Measurements from ENCODE around the gene DLX1. TPM values are rescaled to one million over a fixed set of nuclear protein-coding genes. Genes with fewer than 3 reads are reported as not detected.
A peak's percentile ranks its signal among the peaks of the same experiment; 100 is the strongest.

DLX1 gene
- total and polyA plus RNA-seq, 8 donors = 0.25 to 1.1 TPM; not detected in 6

DNA sequence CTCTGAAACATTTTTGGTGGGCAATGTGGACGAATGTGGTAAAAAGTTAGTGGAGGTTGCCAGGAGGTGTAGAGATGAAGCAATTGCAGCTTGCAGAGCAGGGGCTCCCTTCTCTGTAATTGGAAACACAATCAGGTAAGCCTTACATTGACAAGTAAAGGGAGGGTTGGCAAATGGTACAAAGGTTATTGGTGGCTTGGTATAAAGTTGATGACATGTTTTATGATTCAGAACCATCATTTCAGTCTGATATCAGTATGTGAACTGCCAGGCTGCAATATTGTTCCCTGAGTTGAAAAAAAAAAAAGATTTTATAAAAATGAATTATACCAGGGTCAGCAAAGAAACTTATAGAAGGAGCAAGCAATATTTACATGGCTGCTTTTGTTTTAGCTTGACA lies 14.4 kb upstream of the DLX1 start:
- 83 to 93% (median 91%) methylated on average over 1 of the region's 1 CpG for WGBS, 5 donors
- intact Hi-C loops (cut with DNase I; ENCODE audit: low total_unique reads) = no loop called here
- H3K4me1 ChIP-seq = no peaks in the 10 kb centered on the region
- H3K9me3 ChIP-seq = no peaks in the 10 kb centered on the region
- peaks cover 0 to 4% (median 0%) of the 10 kb centered on the region in 4 donors for H3K36me3 ChIP-seq
- no peak overlapping the region for H3K4me3 ChIP-seq
- no peak overlapping the region for H3K27ac ChIP-seq
- DNase-seq = no peak
- TF ChIP-seq, protein P1, sequence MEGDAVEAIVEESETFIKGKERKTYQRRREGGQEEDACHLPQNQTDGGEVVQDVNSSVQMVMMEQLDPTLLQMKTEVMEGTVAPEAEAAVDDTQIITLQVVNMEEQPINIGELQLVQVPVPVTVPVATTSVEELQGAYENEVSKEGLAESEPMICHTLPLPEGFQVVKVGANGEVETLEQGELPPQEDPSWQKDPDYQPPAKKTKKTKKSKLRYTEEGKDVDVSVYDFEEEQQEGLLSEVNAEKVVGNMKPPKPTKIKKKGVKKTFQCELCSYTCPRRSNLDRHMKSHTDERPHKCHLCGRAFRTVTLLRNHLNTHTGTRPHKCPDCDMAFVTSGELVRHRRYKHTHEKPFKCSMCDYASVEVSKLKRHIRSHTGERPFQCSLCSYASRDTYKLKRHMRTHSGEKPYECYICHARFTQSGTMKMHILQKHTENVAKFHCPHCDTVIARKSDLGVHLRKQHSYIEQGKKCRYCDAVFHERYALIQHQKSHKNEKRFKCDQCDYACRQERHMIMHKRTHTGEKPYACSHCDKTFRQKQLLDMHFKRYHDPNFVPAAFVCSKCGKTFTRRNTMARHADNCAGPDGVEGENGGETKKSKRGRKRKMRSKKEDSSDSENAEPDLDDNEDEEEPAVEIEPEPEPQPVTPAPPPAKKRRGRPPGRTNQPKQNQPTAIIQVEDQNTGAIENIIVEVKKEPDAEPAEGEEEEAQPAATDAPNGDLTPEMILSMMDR (IDR thresholded peaks at IDR 0.05) = no peak
- no peaks in the 10 kb centered on the region for H3K27me3 ChIP-seq

DNA sequence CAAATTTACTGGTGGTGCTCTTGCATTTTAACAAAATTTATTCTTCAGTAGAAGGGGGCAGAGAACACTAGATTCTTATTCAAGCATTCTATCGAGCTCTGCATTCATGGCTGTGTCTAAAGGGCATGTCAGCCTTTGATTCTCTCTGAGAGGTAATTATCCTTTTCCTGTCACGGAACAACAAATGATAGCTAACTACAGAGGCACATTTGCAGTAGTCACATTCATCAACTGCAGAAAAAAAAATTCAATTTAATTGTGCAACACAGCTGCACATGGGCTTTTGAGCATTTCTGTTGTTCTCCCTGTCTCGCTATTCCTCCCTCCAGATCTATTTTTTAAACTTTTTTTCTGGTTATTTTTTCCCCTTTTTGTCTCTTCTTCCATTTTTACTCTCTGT lies 13.0 kb upstream of the DLX1 start:
- Histone ChIP-seq H3K4me1 (no peaks in the 10 kb centered on the region), H3K27ac (no peak overlapping the region), H3K9me3 (no peaks in the 10 kb centered on the region), H3K36me3 (no peaks in the 10 kb centered on the region), H3K4me3 (no peak overlapping the region), H3K27me3 (no peaks in the 10 kb centered on the region)
- TF ChIP-seq POLR2AphosphoS5 (IDR thresholded peaks at IDR 0.05) (no peak), POLR2A (IDR thresholded peaks at IDR 0.05) (no peak), EP300 (IDR thresholded peaks at IDR 0.05) (no peak)
- TF ChIP-seq, protein P1 (IDR thresholded peaks at IDR 0.05) = no peak
- 91 to 100% (median 96%) methylated on average over 3 of the region's 3 CpGs for WGBS, 5 donors
- peak in 1 of 2 donors; percentile 21 for DNase-seq
- intact Hi-C loops (cut with DNase I; ENCODE audit: low total_unique reads) = no loop called here

GRCh38 chr2:172072706-172073105 lies 12.6 kb upstream of the DLX1 start:
- Histone ChIP-seq H3K27me3 (peaks cover 0 to 1% (median 0%) of the 10 kb centered on the region in 3 donors), H3K27ac (no peak overlapping the region), H3K9me3 (no peaks in the 10 kb centered on the region), H3K4me1 (no peaks in the 10 kb centered on the region), H3K4me3 (no peak overlapping the region), H3K36me3 (no peaks in the 10 kb centered on the region)
- TF ChIP-seq POLR2A (IDR thresholded peaks at IDR 0.05) (no peak), EP300 (IDR thresholded peaks at IDR 0.05) (no peak), POLR2AphosphoS5 (IDR thresholded peaks at IDR 0.05) (no peak)
- TF ChIP-seq, protein P1 (IDR thresholded peaks at IDR 0.05) = no peak
- no peak for DNase-seq
- intact Hi-C loops (cut with DNase I; ENCODE audit: low total_unique reads) = no loop called here
- 93 to 98% (median 97%) methylated on average over 2 of the region's 2 CpGs for WGBS, 5 donors

GRCh38 chr2:172073518-172073917 lies 11.8 kb upstream of the DLX1 start:
- WGBS, 5 donors = 92 to 95% (median 93%) methylated on average over 4 of the region's 4 CpGs

More at GRCh38 chr2:172073518-172073917, 11.8 kb upstream of the DLX1 start:
- peaks cover 0 to 9% (median 0%) of the 10 kb centered on the region in 3 donors for H3K27me3 ChIP-seq
- H3K9me3 ChIP-seq = no peaks in the 10 kb centered on the region
- H3K27ac ChIP-seq = no peak overlapping the region
- no peaks in the 10 kb centered on the region for H3K36me3 ChIP-seq
- TF ChIP-seq POLR2AphosphoS5 (IDR thresholded peaks at IDR 0.05) = no peak
- TF ChIP-seq, protein P1 (IDR thresholded peaks at IDR 0.05) = no peak
- no peak for TF ChIP-seq EP300 (IDR thresholded peaks at IDR 0.05)
- TF ChIP-seq POLR2A (IDR thresholded peaks at IDR 0.05) = no peak
- H3K4me1 ChIP-seq = no peaks in the 10 kb centered on the region
- no peak overlapping the region for H3K4me3 ChIP-seq
- DNase-seq = no peak
- intact Hi-C loops (cut with DNase I; ENCODE audit: low total_unique reads) = no loop called here

Data from stomach (tissue), 9 donors.